Stimulated activated CD8-positive, alpha-beta memory T cell treated with anti-CD3 and anti-CD28 coated beads, Interleukin-15, amount 100 ng/mL, for 24 hours (primary cell): Measurements from ENCODE around the gene YOD1.

ENCODE experiments used
- DNase-seq: peaks from one replicate; pipeline ENCODE4 v3.0.0-alpha.2; 2020; ENCODE audit warnings: low read depth

YOD1 gene

GRCh38 chr1:207025146-207025880 lies 25.7 kb downstream of the YOD1 start:
- no peak for DNase-seq

DNA sequence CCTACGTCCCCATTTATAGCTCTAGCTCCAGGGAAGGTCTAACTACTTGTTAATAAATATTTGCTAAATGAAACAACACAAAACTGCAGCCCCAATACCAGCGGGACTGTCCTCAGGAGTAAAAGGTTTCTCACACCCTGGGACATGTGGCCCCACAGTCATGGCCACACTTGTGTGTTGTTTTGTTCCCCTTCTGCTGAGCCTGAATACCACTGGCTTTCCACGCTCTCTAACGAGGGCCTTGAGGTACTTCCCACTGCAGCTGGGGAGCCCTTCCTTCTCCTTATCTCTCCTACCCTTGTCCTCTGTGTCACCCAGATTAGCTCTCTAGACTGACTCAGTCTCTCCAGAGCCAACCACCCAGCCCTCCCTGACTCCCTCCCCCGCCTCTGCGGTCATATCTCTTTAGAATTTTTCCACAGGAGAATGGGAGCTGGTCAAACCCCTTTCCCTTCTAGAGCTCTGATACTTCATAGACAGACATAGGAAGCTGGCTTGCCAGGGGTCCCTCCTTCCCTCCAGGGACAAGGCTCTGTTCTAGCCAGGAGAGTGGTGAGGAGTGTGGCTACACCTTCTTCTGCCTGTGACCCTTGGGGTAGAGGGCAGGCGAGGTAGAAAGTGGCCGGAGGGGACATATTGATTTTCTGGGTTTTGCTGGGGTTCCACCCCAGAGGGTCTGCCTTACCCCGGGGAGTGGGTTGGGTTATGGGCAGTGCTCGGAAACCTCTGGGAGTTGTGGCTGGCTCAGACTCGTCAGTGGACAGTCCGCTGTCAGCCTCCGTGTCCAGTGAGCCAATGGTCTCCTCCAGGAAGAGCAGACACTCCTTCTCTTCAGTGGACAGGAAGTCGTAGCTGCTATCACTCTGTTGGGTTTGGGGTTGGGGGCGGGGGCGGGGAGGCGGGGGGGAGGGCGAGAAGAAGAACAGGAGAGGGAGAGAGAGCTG lies 26.5 kb downstream of the YOD1 start:
- no peak for DNase-seq

DNA sequence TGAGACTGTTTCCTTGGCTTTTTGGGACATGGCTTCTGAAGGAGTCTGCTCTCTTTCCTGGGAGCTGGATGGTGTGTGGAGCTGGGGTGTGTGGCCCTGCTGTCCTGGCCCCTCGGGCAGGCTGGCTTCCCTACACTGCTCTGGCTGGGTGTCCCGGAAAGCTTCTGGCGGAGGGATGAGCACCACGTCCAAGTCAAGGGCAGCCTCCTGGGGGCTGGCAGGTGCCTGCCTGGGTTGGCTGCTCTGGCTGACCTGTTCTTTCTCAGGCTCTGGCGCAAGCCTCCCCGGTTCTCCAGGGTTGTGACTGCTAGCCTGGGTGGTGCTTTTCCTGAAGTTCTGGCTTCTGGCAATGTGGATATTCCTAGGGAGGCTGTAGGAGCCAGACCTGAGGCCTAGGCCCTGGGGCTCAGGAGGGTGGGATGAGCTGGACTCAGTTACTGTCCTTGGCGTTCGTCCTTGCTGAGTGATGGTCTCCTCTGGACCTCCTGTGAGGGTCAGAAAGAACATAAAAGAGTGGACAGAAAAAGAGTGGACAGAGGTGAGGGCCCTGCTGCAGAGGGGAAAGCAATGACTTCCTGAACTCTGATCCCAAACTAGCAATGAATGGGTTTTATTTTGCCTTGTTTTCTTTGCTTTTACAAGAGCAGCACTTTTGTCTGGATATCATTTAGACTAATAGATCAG lies 27.9 kb downstream of the YOD1 start:
- no peak for DNase-seq

GRCh38 chr1:207021876-207022596 lies 29.0 kb downstream of the YOD1 start:
- no peak for DNase-seq

DNA sequence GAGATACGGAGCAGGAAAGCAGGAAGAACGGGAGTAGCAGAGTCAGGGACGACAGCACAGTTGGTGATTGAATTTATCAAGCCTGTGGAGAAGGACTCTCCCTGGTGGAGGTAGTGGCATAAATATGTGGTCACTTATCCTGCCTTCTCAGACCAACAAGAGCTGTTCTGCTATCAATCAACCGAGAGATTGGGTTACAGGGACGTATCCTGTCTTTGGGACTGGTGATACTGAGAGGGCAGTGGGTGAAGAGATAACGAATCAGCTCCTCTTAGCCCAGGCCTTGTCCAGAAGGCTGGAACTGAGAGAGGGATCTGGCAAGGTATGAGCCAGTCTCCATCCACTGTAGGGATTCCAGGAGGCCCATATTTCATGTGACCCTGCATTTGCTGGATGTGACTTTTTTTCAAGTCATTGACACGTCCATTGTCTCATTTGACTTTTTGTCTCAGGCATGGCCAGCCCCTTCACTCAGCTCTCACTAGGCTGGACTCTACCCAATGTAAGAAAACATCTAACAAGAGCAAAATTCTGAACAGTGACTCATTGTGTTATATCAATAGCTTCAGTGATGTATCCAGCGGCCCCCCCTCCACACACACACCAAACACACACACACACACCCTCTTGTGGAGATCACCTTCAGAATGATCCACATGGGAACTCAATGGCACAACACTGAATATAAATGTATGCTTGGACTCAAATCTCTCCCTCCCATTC lies 29.7 kb downstream of the YOD1 start:
- no peak for DNase-seq

- DNase-seq: no peak
Measured at GRCh38 chr1:207020709-207021107, 30.3 kb downstream of the YOD1 start.

GRCh38 chr1:207020065-207020708 lies 30.8 kb downstream of the YOD1 start:
- no peak for DNase-seq

DNA sequence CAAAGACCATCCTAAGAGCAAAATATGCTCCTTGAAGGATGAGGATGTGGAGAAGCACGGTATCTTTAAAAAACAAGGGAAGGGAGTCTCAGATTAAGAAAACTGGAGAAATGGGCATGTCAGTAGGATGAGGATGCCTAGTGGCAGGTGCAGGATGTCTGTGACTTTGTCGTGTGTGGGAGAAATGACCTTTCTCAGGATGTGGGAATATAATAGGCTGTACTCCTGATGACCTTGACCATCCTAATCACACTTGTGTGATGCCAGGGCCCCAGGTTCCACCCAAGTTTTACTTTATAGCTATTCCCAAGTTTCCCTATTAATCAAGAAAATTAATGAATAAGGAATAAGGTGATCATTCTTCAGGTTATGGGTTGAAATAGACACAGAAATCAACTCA lies 31.3 kb downstream of the YOD1 start:
- no peak for DNase-seq

DNA sequence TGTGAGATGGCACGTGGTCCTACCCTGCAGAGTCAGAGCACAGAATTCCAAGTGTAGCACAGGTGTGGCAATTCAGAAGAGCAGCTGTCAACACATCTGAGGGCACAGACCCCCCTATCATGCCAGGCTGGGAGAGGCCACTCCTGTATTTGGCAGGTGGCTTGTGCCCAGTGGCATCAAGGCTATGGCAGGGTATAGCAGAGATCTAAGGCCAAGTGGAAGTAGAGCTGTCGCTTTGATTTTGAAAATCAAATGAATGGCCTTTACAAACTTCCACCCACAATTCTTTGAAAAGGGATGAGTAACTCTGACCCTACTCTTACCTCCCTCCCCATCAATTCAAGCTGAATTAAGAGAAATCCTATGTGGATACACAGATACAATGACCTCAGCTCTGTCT lies 31.8 kb downstream of the YOD1 start:
- no peak for DNase-seq

DNA sequence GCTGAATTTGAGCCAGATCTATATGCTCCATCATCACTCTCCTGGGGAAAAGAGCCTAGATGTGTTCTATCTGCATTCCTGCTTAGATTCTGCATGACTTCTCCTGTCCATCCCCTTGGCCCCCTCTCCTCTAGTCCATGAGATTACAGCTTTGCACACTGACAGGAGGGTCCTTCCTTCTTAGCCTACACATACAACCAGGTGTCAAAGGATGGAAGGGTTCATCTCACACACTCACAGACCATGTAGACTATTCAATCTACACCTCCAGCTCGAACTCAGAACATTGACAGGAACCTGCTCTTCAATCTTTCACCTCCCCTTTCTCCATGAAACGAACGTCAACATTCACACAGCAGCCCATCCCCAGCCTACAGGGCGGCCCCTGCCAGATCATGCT lies 32.3 kb downstream of the YOD1 start:
- no peak for DNase-seq

DNA sequence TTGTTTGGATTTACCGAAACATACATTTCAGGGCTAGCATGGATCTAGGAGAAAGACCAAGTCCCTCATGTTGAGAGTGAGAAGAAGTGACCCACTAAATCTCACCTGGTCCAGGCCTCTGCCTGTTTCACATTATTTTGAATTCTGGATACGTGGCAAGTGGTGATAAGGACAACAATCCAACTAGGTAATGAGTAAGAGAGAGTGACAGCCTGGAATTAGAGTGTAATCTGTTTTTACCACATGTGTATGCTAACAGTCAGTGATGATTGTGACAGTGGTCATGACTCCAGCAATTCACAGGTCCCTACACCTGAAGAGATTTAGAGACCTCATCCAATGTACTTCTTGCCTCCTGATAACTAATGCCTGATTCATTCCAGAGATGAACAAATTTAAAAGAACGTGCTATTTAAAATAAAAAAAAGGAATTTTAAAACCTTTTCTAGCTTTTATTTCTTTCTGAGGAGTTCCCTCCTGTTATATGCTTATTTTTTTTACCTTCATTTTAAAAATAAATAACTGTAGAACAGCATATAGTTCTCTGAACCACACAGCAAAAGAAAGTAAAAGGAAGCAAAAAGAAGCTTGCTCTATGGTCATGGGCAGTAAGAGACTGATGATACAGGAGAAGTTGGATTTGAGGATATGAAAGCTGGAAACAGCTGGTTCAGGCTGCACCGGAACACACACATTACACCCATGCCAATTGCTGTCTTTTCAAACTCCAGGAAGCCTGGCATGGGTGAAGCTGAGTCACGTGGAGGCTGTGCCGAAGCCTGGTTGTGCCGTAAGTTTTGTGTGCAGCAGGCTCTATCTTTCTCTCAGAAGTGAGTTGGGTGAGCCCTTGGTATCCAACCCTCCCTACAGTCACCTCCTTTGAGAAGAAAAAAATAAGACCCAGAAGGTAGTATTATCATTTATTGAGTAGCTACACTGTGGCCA lies 33.1 kb downstream of the YOD1 start:
- no peak for DNase-seq

DNA sequence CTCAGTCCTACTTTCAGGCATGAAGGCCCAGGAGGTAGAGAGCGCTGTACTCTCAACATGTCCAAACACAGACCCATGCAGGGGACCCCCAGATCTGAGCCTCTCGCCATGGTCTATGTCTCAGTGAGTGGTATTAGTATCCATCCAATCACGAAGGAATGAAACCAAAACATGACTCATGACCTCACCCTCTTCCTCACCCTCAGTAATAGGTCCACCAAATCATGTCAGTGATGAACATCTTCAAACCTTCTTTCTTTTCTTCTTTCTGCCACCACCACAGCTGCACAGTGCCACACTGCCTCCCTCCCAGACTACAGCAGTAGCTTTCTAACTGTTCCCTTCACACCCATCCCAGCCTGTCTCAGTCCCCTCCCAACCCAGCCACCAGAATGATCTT lies 35.2 kb downstream of the YOD1 start:
- DNase-seq: no peak

DNA sequence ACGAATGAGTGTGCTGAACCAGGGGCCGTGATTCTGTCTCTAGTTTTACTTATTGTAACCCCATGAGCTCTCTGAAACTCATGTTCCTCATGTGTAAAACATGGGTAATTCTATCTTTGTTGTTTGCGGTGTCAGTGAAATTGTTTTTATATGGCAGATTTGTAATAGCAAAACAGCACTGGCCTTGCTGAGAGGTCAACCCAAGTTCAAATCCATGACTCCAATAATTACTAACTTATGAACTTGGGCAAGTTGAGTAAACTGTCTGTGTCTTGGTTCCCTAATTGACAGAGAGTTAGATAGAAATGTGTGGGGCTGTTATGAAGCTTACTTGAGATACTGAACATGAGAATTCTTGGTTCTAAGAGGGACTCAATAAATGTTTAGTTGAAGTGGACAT lies 36.3 kb downstream of the YOD1 start:
- no peak for DNase-seq

GRCh38 chr1:207013321-207014085 lies 37.5 kb downstream of the YOD1 start:
- no peak for DNase-seq

- DNase-seq: no peak
Measured at GRCh38 chr1:207010726-207011125, 40.3 kb downstream of the YOD1 start.

DNA sequence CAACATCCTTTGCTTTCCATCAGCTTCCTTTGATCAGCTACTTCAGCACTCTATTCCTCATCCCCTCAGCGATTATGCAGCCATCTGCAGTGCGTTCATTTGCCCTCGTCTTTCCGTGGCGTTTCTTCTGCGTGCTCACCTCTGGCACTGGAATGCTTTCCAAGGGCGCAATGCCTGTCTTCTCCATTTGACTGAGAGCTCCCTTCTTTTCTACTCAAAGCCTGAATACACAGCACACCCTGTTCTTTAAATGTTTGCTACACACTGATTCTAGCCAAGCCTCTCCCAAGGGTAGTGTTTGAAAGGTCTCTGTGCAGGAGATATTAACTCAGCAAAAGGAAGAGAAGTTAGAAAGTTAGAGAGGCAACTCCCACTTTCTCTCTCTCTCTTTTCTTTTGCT lies 41.1 kb downstream of the YOD1 start:
- DNase-seq: no peak

DNA sequence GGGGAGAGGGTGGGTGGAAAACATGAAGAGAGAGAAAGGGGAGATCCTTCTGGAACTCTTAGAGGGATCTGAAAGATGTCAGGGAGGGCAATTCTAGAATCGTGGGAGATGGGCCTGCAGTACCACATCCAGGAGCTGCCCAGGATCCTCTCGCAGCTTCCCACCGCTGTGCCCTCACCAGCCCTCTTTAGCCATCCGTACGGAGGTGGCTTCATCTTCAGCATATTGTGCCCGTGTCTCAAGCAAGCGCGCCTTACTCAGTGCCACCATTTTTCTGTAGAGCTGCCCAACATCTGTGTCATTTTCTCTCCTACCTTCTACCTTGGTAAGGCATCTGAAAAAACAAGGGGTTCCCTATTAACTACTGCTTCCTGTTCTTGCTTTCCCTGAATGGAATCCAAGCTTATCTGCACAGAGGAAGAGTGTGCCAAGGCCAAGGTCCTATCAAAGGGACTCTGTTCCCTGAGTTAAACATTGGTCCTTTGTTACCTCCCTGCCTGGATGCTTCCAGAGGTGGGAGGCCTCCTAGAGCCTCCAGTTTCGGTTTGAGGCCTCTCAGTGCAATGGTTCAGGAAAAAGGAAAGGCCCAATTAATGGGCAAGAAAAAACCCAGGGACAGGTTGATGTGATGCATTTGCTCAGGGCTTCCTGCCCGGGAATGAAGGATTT lies 41.7 kb downstream of the YOD1 start:
- no peak for DNase-seq

GRCh38 chr1:207007352-207008033 lies 43.5 kb downstream of the YOD1 start:
- no peak for DNase-seq
